K562 (cell line): Measurements from ENCODE around the gene ZFPM1. TPM values are rescaled to one million over a fixed set of nuclear protein-coding genes. Genes with fewer than 3 reads are reported as not detected.

Source experiments
- CREB1 ChIP-seq, 2 experiments: sonication (generic) in 1 of 2; formaldehyde crosslinking in 1 of 2; IDR thresholded peaks; 2 replicates each; pipeline versions ENCODE4 v1.6.1 to v1.8.0; 2012 to 2022; ENCODE audit warnings: inconsistent platforms in 1 of 2, mild to moderate bottlenecking in 1 of 2, missing genetic modification reagents in 1 of 2, moderate library complexity in 1 of 2
- GABPA ChIP-seq: fragments of 200-800 bp; sonication (Bioruptor generic); conservative IDR thresholded peaks from 2 replicates; pipeline ENCODE4 v1.6.1; 2016; ENCODE audit warnings: low read depth, missing genetic modification characterization, missing compliant biosample characterization
- LEF1 ChIP-seq: fragments of 450-650 bp; IDR thresholded peaks from 2 replicates; pipeline ENCODE4 v1.6.1; 2016; ENCODE audit warnings: mild to moderate bottlenecking
- PHF8 ChIP-seq: fragments of 200-600 bp; sonication (generic); IDR thresholded peaks from 2 replicates; pipeline ENCODE4 v1.6.1; 2012; ENCODE audit warnings: mixed run types, mild to moderate bottlenecking, inconsistent platforms, low read length, moderate library complexity, borderline replicate concordance
- RAD21 ChIP-seq, 2 experiments: fragments of 250-450 bp in 1 of 2; fragments of 450-650 bp in 1 of 2; sonication (Bioruptor Pico) in 1 of 2; formaldehyde crosslinking in 1 of 2; IDR thresholded peaks in 1 of 2; conservative IDR thresholded peaks in 1 of 2; 2 replicates each; pipeline versions ENCODE4 v1.4.0 to v1.8.0; 2020 to 2022; ENCODE audit warnings: mild to moderate bottlenecking in 2 of 2, moderate library complexity in 1 of 2
- RNF2 ChIP-seq: sonication (generic); IDR thresholded peaks from 2 replicates; pipeline ENCODE4 v1.6.1; 2016
- SFPQ ChIP-seq: fragments of 200-400 bp; formaldehyde crosslinking; IDR thresholded peaks from 2 replicates; pipeline ENCODE4 v1.6.1; 2017; ENCODE audit warnings: mild to moderate bottlenecking, low read depth, low read length, moderate library complexity
- SMARCA5 ChIP-seq: fragments of 450-650 bp; IDR thresholded peaks from 2 replicates; pipeline ENCODE4 v1.6.1; 2016
- SP2 ChIP-seq: IDR thresholded peaks from 2 replicates; pipeline ENCODE4 v1.6.1; 2011; ENCODE audit warnings: mild to moderate bottlenecking, low read depth, low read length, moderate library complexity; ENCODE audit not compliant: poor library complexity, severe bottlenecking; ENCODE audit errors: extremely low read depth
- TAF15 ChIP-seq: fragments of 200-400 bp; formaldehyde crosslinking; IDR thresholded peaks from 2 replicates; pipeline ENCODE4 v1.6.1; 2017; ENCODE audit warnings: mild to moderate bottlenecking, low read depth, low read length, moderate library complexity
- TSC22D4 ChIP-seq: fragments of 450-650 bp; IDR thresholded peaks from 2 replicates; pipeline ENCODE4 v1.6.1; 2016; ENCODE audit warnings: missing genetic modification characterization, missing biosample characterization, control low read depth
- ZFP91 ChIP-seq: sonication (generic); formaldehyde crosslinking; IDR thresholded peaks from 2 replicates; pipeline ENCODE4 v1.8.0; 2022; ENCODE audit warnings: mild to moderate bottlenecking, missing genetic modification reagents
- ZNF644 ChIP-seq: fragments of 200-800 bp; sonication (Bioruptor generic); IDR thresholded peaks from 2 replicates; pipeline ENCODE4 v1.6.1; 2016; ENCODE audit warnings: low read depth, missing genetic modification characterization, missing compliant biosample characterization
- polyA plus RNA-seq, 8 experiments: library from polyadenylated mRNA; depleted of rRNA in 4 of 8; stranded (reverse) in 5 of 8; unstranded in 3 of 8; fragments of >200 nt; fragmentation: Nextera tagmentation in 2 of 8; fragmentation: Illumina TruSeq in 1 of 8; extraction: Ambion mirVana in 2 of 8; extraction: Trizol in 1 of 8; gene quantifications; 2 replicates each; pipeline versions ENCODE4 v1.2.1 to v1.2.3, GENCODE V29; 2011 to 2014; ENCODE audit warnings: inconsistent platforms in 1 of 8, missing spikeins in 1 of 8
- total RNA-seq, 7 experiments: library from RNA; depleted of rRNA in 6 of 7; stranded (reverse); fragments of >200 nt in 6 of 7; fragmentation: Illumina TruSeq in 2 of 7; extraction: Trizol in 2 of 7; gene quantifications; 2 replicates each; pipeline versions ENCODE4 v1.2.1 to v1.2.3, GENCODE V29; 2011 to 2021; ENCODE audit warnings: low replicate concordance in 1 of 7
- TF ChIP-seq, protein P1 (sequence below): fragments of 450-650 bp; IDR thresholded peaks from 2 replicates; pipeline ENCODE4 v1.6.1; 2014; ENCODE audit warnings: low read depth, mild to moderate bottlenecking, moderate library complexity, borderline replicate concordance
- TF ChIP-seq, protein P2 (sequence below): sonication (generic); formaldehyde crosslinking; IDR thresholded peaks from 2 replicates; pipeline ENCODE4 v1.4.0; 2020; ENCODE audit warnings: mild to moderate bottlenecking, missing genetic modification reagents
- TF ChIP-seq, protein P3 (sequence below): fragments of 450-650 bp; formaldehyde crosslinking; IDR thresholded peaks from 2 replicates; pipeline ENCODE4 v1.4.0; 2020; ENCODE audit warnings: mild to moderate bottlenecking, mixed read lengths

ZFPM1 gene
- total and polyA plus RNA-seq, 9 of the 15 experiments (the other 6 are each of a cell fraction or from before 2014, with no cell fraction given), result 0.03 to 35.9 (median 1.4) TPM

GRCh38 chr16:88497561-88498462, 44.7 kb downstream of the ZFPM1 start (continued):
- TF ChIP-seq RAD21 (CRISPR knock-in tag; conservative IDR thresholded peaks at IDR 0.05 in 1 of 2, IDR thresholded peaks at IDR 0.05 in 1 of 2) (no peak; a peak in 1 of 4 replicates), PHF8 (no peak), SFPQ (no peak), SMARCA5 (0 out of 2 replicates have a peak, but pooled peaks have one; percentile 17), GABPA (no peak; the same call in 1 of the 2 replicates), ZFP91 (no peak), RNF2 (peak; percentile 97), LEF1 (peak; percentile 79), CREB1 (IDR thresholded peaks at IDR 0.05) (peak; percentile 58), CREB1 (CRISPR knock-in tag; IDR thresholded peaks at IDR 0.05) (peak; percentile 54; the same call in 1 of the 2 replicates), TAF15 (no peak), SP2 (no peak), TSC22D4 (no peak), ZNF644 (tag) (peak; percentile 44; the same call in 1 of the 2 replicates)
- TF ChIP-seq, protein P1, sequence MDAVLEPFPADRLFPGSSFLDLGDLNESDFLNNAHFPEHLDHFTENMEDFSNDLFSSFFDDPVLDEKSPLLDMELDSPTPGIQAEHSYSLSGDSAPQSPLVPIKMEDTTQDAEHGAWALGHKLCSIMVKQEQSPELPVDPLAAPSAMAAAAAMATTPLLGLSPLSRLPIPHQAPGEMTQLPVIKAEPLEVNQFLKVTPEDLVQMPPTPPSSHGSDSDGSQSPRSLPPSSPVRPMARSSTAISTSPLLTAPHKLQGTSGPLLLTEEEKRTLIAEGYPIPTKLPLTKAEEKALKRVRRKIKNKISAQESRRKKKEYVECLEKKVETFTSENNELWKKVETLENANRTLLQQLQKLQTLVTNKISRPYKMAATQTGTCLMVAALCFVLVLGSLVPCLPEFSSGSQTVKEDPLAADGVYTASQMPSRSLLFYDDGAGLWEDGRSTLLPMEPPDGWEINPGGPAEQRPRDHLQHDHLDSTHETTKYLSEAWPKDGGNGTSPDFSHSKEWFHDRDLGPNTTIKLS, result 0 out of 2 replicates have a peak, but pooled peaks have one; percentile 1
- TF ChIP-seq, protein P2, sequence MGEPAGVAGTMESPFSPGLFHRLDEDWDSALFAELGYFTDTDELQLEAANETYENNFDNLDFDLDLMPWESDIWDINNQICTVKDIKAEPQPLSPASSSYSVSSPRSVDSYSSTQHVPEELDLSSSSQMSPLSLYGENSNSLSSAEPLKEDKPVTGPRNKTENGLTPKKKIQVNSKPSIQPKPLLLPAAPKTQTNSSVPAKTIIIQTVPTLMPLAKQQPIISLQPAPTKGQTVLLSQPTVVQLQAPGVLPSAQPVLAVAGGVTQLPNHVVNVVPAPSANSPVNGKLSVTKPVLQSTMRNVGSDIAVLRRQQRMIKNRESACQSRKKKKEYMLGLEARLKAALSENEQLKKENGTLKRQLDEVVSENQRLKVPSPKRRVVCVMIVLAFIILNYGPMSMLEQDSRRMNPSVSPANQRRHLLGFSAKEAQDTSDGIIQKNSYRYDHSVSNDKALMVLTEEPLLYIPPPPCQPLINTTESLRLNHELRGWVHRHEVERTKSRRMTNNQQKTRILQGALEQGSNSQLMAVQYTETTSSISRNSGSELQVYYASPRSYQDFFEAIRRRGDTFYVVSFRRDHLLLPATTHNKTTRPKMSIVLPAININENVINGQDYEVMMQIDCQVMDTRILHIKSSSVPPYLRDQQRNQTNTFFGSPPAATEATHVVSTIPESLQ (CRISPR knock-in tag), result no peak
- TF ChIP-seq, protein P3, sequence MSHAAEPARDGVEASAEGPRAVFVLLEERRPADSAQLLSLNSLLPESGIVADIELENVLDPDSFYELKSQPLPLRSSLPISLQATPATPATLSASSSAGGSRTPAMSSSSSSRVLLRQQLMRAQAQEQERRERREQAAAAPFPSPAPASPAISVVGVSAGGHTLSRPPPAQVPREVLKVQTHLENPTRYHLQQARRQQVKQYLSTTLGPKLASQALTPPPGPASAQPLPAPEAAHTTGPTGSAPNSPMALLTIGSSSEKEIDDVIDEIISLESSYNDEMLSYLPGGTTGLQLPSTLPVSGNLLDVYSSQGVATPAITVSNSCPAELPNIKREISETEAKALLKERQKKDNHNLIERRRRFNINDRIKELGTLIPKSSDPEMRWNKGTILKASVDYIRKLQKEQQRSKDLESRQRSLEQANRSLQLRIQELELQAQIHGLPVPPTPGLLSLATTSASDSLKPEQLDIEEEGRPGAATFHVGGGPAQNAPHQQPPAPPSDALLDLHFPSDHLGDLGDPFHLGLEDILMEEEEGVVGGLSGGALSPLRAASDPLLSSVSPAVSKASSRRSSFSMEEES (CRISPR knock-in tag), result no peak
